Neuronal stem cell (in vitro differentiated cells): ENCODE measurements around the gene WDR86.

Source experiments
- DNase-seq: peaks from one replicate; pipeline ENCODE4 v3.0.0-alpha.2; 2013; ENCODE audit warnings: low spot score
- H2AFZ ChIP-seq: one replicate; pipeline ENCODE4 v1.6.1; 2013; ENCODE audit warnings: mild to moderate bottlenecking, low read length, inconsistent platforms
- H2AK5ac ChIP-seq: 2 replicates; pipeline ENCODE4 v1.6.1; 2013; ENCODE audit warnings: low read depth, mild to moderate bottlenecking, inconsistent platforms, low read length, moderate library complexity, mixed read lengths
- H2BK120ac ChIP-seq: 2 replicates; pipeline ENCODE4 v1.6.1; 2013; ENCODE audit warnings: low read depth, mild to moderate bottlenecking, inconsistent platforms, low read length, moderate library complexity, mixed read lengths
- H2BK12ac ChIP-seq: one replicate; pipeline ENCODE4 v1.6.1; 2013; ENCODE audit warnings: low read length, inconsistent platforms
- H2BK15ac ChIP-seq: 2 replicates; pipeline ENCODE4 v1.6.1; 2013; ENCODE audit warnings: mild to moderate bottlenecking, low read length, inconsistent platforms, mixed read lengths
- H2BK5ac ChIP-seq: one replicate; pipeline ENCODE4 v1.6.1; 2013; ENCODE audit warnings: inconsistent platforms, mild to moderate bottlenecking, low read length, moderate library complexity
- H3K14ac ChIP-seq: one replicate; pipeline ENCODE4 v1.6.1; 2013; ENCODE audit warnings: low read length, inconsistent platforms
- H3K18ac ChIP-seq: 2 replicates; pipeline ENCODE4 v1.6.1; 2013; ENCODE audit warnings: low read length, inconsistent platforms
- H3K23ac ChIP-seq: 2 replicates; pipeline ENCODE4 v1.6.1; 2013; ENCODE audit warnings: low read depth, mild to moderate bottlenecking, mixed read lengths, low read length, inconsistent platforms; ENCODE audit not compliant: poor library complexity
- H3K27ac ChIP-seq: replicated peaks from 3 replicates; pipeline ENCODE4 v1.5.1; 2013; ENCODE audit warnings: low read length, inconsistent platforms
- H3K27me3 ChIP-seq, 3 experiments: 2 replicates each; pipeline ENCODE4 v1.6.1; 2013; ENCODE audit warnings: low read length in 3 of 3, mild to moderate bottlenecking in 2 of 3, inconsistent platforms in 1 of 3, low read depth in 1 of 3, mixed read lengths in 1 of 3, moderate library complexity in 1 of 3; ENCODE audit not compliant: control insufficient read depth in 3 of 3, insufficient read depth in 3 of 3
- H3K36me3 ChIP-seq, 2 donors: replicated peaks in 1 of 2; 2 replicates each; pipeline ENCODE4 v1.6.1; 2013; ENCODE audit warnings: low read length in 2 of 2; ENCODE audit not compliant: control insufficient read depth in 2 of 2, insufficient read depth in 2 of 2
- H3K4ac ChIP-seq: 2 replicates; pipeline ENCODE4 v1.6.1; 2013; ENCODE audit warnings: inconsistent platforms, mild to moderate bottlenecking, low read length, moderate library complexity
- H3K4me1 ChIP-seq, 2 donors: 1 replicate in 1 of 2; 2 replicates in 1 of 2; pipeline ENCODE4 v1.6.1; 2013; ENCODE audit warnings: low read length in 2 of 2, low read depth in 1 of 2; ENCODE audit not compliant: control insufficient read depth in 2 of 2, insufficient read depth in 1 of 2
- H3K4me2 ChIP-seq: one replicate; pipeline ENCODE4 v1.6.1; 2013; ENCODE audit warnings: mild to moderate bottlenecking, low read length, inconsistent platforms; ENCODE audit not compliant: insufficient read depth, poor library complexity, severe bottlenecking
- H3K4me3 ChIP-seq, 2 donors: 2 replicates each; pipeline ENCODE4 v1.5.1; 2013; ENCODE audit warnings: low read length in 2 of 2, mild to moderate bottlenecking in 2 of 2, inconsistent platforms in 1 of 2, moderate library complexity in 1 of 2
- H3K79me1 ChIP-seq: one replicate; pipeline ENCODE4 v1.6.1; 2013; ENCODE audit warnings: low read depth, mild to moderate bottlenecking, inconsistent platforms, low read length, moderate library complexity
- H3K9ac ChIP-seq: one replicate; pipeline ENCODE4 v1.6.1; 2013; ENCODE audit warnings: mild to moderate bottlenecking, low read depth, low read length, inconsistent platforms; ENCODE audit not compliant: poor library complexity
- H3K9me3 ChIP-seq, 2 donors: replicated peaks in 1 of 2; 2 replicates each; pipeline versions ENCODE3 to v1.6.1; 2013; ENCODE audit warnings: low read length in 2 of 2, mild to moderate bottlenecking in 2 of 2, inconsistent platforms in 1 of 2, low read depth in 1 of 2, mixed read lengths in 1 of 2, moderate library complexity in 1 of 2; ENCODE audit not compliant: control insufficient read depth in 2 of 2, insufficient read depth in 1 of 2
- H4K8ac ChIP-seq: one replicate; pipeline ENCODE4 v1.6.1; 2013; ENCODE audit warnings: low read depth, mild to moderate bottlenecking, inconsistent platforms, low read length, moderate library complexity
- H4K91ac ChIP-seq: one replicate; pipeline ENCODE4 v1.6.1; 2013; ENCODE audit warnings: low read length, low read depth, mild to moderate bottlenecking, inconsistent platforms; ENCODE audit not compliant: poor library complexity
- WGBS, 2 donors: extraction: QIAGEN DNeasy Blood & Tissue Kit; methylation state at CpG; one replicate each; pipeline ENCODE4 v1.1.7; 2013; ENCODE audit warnings: missing lambda C conversion rate in 2 of 2, mixed read lengths in 1 of 2; ENCODE audit not compliant: insufficient read length in 2 of 2, insufficient replicate concordance in 1 of 2; ENCODE audit errors: extremely low coverage in 2 of 2; 5-methylcytosine and 5-hydroxymethylcytosine counted together

Gene WDR86

GRCh38 chr7:151400626-151401315 lies 9.1 kb downstream of the WDR86 start:
- Histone ChIP-seq H2BK120ac (no peak overlapping the region), H3K79me1 (no peaks in the 10 kb centered on the region), H4K8ac (no peak overlapping the region), H2BK5ac (no peak overlapping the region), H3K27ac (no peak overlapping the region), H2BK12ac (no peak overlapping the region), H3K9me3 (peaks cover 0 to 7% of the 10 kb centered on the region in 2 donors), H2BK15ac (no peak overlapping the region), H3K23ac (no peak overlapping the region), H2AK5ac (no peak overlapping the region), H3K27me3 (peaks cover 0 to 2% (median 0%) of the 10 kb centered on the region in 3 experiments), H4K91ac (no peak overlapping the region), H3K9ac (no peak overlapping the region), H3K4me2 (no peak overlapping the region), H3K36me3 (peaks cover 15 to 18% of the 10 kb centered on the region in 2 donors), H3K4me1 (peaks cover 1 to 14% of the 10 kb centered on the region in 2 donors), H2AFZ (no peak overlapping the region), H3K4me3 (no peak overlapping the region), H3K4ac (no peak overlapping the region), H3K18ac (no peak overlapping the region), H3K14ac (no peak overlapping the region)
- DNase-seq: no peak
- no CpG with 5 or more reads among the region's 14 CpGs for WGBS, 2 donors

DNA sequence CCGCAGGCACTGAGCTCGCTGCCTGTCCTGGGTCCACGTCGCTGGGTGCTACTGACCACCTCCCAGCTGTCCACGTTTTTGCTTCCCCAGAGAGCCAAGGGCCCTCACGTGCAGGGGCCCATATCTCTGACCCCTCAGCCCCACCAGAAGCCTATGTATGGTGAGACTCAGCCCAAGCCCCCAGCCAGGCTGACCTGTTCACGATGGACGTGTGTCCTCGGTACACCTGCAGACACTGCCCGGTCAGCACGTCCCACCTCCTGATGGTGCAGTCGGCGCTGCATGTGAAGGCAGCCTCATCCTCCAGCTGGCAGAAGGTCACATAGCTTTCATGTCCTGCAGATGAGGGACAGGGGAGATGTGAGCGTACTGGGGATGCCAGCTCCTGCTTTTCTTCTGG lies 9.9 kb downstream of the WDR86 start:
- Histone ChIP-seq H2BK120ac (no peak overlapping the region), H3K4ac (no peak overlapping the region), H3K27me3 (peaks cover 0 to 2% (median 0%) of the 10 kb centered on the region in 3 experiments), H2AK5ac (peak overlapping the region; percentile 63), H3K36me3 (peaks cover 13 to 15% of the 10 kb centered on the region in 2 donors), H3K23ac (peak overlapping the region; percentile 87), H2BK12ac (no peak overlapping the region), H3K4me3 (no peak overlapping the region), H4K91ac (no peak overlapping the region), H4K8ac (peak overlapping the region; percentile 99), H3K9me3 (peaks cover 0 to 7% of the 10 kb centered on the region in 2 donors), H2BK15ac (no peak overlapping the region), H2AFZ (no peak overlapping the region), H3K4me2 (no peak overlapping the region), H3K4me1 (peaks cover 1 to 14% of the 10 kb centered on the region in 2 donors), H2BK5ac (no peak overlapping the region), H3K79me1 (no peaks in the 10 kb centered on the region), H3K18ac (peak overlapping the region; percentile 84), H3K27ac (no peak overlapping the region), H3K9ac (no peak overlapping the region), H3K14ac (peak overlapping the region; percentile 39)
- no peak for DNase-seq
- WGBS, 2 donors: no CpG with 5 or more reads among the region's 14 CpGs

DNA sequence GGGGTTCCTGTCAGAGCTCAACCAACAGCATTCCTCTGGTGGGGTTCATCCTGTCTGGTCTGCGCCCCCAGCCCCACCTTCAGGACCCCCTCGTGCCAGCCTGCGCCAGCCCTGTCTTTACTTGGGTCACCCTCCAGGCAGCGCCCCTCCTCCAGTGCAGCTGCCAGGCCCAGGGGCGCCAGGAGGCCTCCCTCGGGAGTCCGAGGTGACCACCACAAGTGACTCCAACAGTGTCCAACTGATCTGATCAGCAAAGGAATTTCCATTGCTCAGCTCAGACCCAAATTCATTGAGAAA lies 10.6 kb downstream of the WDR86 start:
- H4K91ac ChIP-seq: no peak overlapping the region
- H3K14ac ChIP-seq: no peak overlapping the region
- H3K9me3 ChIP-seq: peaks cover 0 to 7% of the 10 kb centered on the region in 2 donors
- H3K4me2 ChIP-seq: no peak overlapping the region
- H2AK5ac ChIP-seq: no peak overlapping the region
- no peak overlapping the region for H2BK12ac ChIP-seq
- no peak overlapping the region for H3K27ac ChIP-seq
- peaks cover 13 to 18% of the 10 kb centered on the region in 2 donors for H3K36me3 ChIP-seq
- no peak overlapping the region for H3K9ac ChIP-seq
- no peak overlapping the region for H2BK120ac ChIP-seq
- no peak for DNase-seq
- peak overlapping the region; percentile 9 for H3K18ac ChIP-seq
- no peak overlapping the region for H3K4me3 ChIP-seq
- H2BK15ac ChIP-seq: no peak overlapping the region
- no peak overlapping the region for H4K8ac ChIP-seq
- no peak overlapping the region for H2BK5ac ChIP-seq
- H3K4me1 ChIP-seq: peaks cover 0 to 14% of the 10 kb centered on the region in 2 donors
- peaks cover 0 to 2% (median 0%) of the 10 kb centered on the region in 3 experiments for H3K27me3 ChIP-seq
- no CpG with 5 or more reads among the region's 7 CpGs for WGBS, 2 donors
- no peak overlapping the region for H3K4ac ChIP-seq
- H2AFZ ChIP-seq: no peak overlapping the region
- no peaks in the 10 kb centered on the region for H3K79me1 ChIP-seq
- H3K23ac ChIP-seq: peak overlapping the region; percentile 50

DNA sequence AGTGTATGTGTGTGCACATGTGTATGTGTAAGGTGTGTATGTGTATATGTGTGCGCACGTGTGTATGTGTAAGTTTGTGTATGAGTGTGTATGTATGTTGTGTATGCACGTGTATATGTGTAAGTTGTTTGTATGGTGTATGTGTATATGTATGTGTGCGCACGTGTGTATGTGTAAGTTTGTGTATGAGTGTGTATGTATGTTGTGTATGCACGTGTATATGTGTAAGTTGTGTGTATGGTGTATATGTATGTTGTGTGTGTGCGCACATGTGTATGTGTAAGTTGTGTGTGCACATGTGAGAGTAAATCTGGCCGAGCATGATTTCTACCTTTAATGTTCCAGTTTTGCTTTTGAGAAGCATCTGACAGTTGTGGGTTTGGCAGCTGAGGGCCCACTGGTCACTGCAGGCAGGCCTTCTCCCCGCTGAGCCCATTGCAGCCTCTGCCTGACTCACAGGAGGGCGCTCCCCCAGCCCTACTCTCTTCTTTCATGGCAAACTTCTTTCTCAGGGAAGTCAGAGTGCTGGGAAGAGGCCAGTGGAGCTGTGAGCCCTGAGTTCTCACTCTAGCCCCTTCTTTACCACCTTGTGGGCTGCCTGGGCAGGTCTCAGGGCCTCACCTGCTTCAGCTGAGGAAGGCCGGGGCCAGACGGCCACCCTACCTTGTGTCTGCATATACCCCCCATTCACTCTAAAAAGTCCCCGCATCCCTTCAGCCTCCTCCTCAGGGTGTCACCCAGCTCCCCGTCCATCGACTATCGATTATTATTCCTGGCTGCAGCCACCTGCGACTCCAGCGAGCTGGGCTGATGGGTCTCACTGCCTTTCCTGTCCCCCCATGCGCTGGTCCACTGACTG lies 11.2 kb downstream of the WDR86 start:
- Histone ChIP-seq H2AK5ac (no peak overlapping the region), H2AFZ (no peak overlapping the region), H2BK120ac (no peak overlapping the region), H3K23ac (peak overlapping the region; percentile 50), H3K4me2 (no peak overlapping the region), H2BK15ac (no peak overlapping the region), H3K27ac (no peak overlapping the region), H3K9me3 (peaks cover 0 to 7% of the 10 kb centered on the region in 2 donors), H3K4ac (no peak overlapping the region), H3K4me3 (no peak overlapping the region), H2BK12ac (no peak overlapping the region), H3K27me3 (peaks cover 0 to 2% (median 0%) of the 10 kb centered on the region in 3 experiments), H3K4me1 (peaks cover 0 to 16% of the 10 kb centered on the region in 2 donors), H4K8ac (no peak overlapping the region), H3K9ac (no peak overlapping the region), H3K18ac (peak overlapping the region; percentile 9), H3K14ac (no peak overlapping the region), H2BK5ac (no peak overlapping the region), H3K79me1 (no peaks in the 10 kb centered on the region), H3K36me3 (peaks cover 13 to 18% of the 10 kb centered on the region in 2 donors), H4K91ac (no peak overlapping the region)
- 100% methylated on average over 3 to 4 of the region's 19 CpGs for whole genome bisulfite sequencing, 2 donors
- no peak for DNase-seq
